Stimulated activated CD4-positive, alpha-beta T cell treated with anti-CD3 and anti-CD28 coated beads, Interleukin-4, amount 100 ng/mL, for 24 hours (primary cell): ENCODE data around the gene GATAD2A.

ENCODE experiments used
- DNase-seq: peaks from one replicate; pipeline ENCODE4 v3.0.0-alpha.2; 2020

The GATAD2A gene

GRCh38 chr19:19491321-19492025 is 86.0 kb downstream of the GATAD2A start:
- DNase-seq = no peak

DNA sequence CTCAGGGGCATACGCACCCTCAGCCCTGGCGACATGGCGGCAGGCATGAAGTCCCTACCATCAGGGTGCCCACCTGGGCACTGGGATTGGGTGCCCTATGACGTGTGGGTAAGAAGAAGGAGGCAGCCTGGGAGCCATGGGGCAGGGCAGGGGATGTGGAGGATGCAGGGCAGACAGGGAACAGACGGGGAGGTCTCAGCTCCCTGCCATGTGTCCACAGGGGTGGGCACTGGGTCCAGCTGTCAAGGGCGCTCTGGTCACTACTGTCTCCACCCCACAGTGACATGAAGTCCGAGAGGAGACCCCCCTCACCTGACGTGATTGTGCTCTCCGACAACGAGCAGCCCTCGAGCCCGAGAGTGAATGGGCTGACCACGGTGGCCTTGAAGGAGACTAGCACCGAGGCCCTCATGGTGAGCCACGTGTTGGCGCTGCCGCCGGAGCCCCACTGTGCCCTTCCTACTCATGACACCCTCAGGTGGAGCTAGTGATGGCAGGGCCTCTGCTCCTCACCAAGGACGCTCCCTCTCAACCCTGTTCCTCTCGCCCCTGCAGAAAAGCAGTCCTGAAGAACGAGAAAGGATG is 86.6 kb downstream of the GATAD2A start:
- no peak for DNase-seq

GRCh38 chr19:19493841-19494546 is 88.5 kb downstream of the GATAD2A start:
- no peak for DNase-seq

DNA sequence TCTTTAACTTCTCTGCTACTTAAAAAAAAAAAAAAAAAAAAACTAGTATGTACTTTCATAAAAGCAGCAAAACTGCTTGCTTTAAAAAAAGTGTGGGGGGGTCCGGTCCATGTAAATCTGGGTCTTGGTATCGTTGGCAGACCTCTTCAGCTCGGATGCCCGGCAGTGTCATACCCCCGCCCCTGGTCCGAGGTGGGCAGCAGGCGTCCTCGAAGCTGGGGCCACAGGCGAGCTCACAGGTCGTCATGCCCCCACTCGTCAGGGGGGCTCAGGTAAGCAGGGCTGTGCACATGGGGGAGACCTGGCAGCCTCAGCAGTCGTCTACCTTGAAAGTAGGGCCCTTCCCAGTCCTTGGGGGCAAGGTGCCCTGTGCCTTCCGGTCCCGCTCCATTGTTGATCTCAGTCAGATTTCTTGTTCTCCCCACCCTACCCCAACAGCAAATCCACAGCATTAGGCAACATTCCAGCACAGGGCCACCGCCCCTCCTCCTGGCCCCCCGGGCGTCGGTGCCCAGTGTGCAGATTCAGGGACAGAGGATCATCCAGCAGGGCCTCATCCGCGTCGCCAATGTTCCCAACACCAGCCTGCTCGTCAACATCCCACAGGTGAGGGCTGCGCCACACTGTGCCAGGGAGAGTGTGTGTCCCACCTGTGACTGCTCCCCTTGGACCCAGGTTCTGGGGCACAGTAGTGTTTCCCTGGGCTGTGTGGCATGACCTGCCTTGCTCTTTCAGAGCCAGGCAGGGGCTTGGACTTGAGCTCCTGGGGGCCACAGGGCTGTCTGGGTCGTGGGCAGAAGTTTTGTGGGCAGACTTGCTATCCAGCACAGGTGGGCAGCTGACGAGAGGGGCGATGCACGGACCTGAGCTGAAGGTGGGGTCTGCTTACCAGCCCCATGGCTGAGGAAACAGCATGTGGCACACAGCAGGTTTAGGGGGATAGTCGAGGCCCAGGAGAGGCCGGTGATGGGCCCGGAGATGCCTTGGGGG is 90.4 kb downstream of the GATAD2A start:
- DNase-seq = no peak

GRCh38 chr19:19498255-19498991 is 92.9 kb downstream of the GATAD2A start:
- DNase-seq = no peak

- DNase-seq = no peak
Measured at GRCh38 chr19:19499272-19499995, 94.0 kb downstream of the GATAD2A start.

DNA sequence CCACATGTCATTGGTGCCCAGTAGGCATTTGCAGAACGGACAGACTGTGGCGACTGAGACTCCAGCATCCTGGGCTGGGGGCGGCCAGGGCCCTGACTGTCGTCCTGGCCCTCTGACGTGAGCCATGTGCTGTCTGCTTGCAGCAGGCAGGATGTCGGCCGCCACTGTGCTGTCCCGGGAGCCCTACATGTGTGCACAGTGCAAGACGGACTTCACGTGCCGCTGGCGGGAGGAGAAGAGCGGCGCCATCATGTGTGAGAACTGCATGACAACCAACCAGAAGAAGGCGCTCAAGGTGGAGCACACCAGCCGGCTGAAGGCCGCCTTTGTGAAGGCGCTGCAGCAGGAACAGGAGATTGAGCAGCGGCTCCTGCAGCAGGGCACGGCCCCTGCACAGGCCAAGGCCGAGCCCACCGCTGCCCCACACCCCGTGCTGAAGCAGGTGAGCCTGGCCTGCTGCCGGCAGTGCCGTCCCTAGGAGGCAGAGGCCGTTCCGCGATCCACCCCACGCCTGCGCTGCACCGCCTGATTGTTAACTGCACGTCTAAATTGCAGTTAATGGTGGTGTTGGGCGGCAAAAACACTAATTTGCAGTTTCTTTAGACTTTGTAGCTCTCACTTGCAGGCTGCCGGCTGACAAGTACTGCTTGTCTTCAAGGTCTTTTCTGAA is 95.6 kb downstream of the GATAD2A start:
- DNase-seq = no peak

DNA sequence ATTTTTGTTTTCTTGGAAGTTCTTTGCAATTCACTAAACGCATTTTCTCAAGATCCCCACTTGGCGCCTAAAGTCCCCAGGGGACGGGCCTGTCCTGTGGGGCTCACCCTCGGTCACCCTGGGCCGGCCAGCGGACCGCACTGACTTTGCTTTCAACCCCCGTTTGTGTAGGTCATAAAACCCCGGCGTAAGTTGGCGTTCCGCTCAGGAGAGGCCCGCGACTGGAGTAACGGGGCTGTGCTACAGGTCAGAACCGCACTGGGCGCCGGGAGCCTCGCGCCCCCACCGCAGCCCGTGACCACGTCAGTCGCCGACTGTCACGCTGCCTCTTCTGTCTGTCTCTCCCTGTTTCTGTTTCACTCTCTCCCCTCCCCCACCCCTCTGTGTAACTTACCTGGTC is 96.3 kb downstream of the GATAD2A start:
- no peak for DNase-seq

- DNase-seq = no peak
Measured at GRCh38 chr19:19502281-19502680, 96.8 kb downstream of the GATAD2A start.

- no peak for DNase-seq
Measured at GRCh38 chr19:19502808-19503602, 97.5 kb downstream of the GATAD2A start.

GRCh38 chr19:19504754-19505668 is 99.5 kb downstream of the GATAD2A start:
- no peak for DNase-seq

- DNase-seq = no peak
Measured at GRCh38 chr19:19505669-19506326, 100.3 kb downstream of the GATAD2A start.

DNA sequence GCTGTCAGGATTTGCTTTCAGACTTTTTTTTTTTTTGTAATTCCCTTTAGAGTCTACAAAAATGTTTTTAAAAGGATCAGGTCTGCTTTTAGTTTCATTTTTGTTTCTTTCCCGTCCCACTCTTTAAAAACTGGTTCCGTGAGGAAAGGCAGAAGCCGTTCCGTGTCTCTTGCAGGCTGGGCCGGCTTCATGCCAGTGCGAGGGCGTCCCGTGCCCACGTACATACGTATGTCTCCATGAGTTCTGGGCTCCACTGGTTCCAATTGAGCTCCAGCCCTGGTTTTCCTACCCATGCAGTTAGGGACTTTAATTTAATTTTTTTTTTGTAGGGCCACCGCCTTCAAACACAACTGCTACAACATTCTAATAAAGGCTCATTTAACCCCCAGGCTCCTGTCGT is 101.1 kb downstream of the GATAD2A start:
- no peak for DNase-seq

- DNase-seq = no peak
Measured at GRCh38 chr19:19507354-19507753, 101.9 kb downstream of the GATAD2A start.

- no peak for DNase-seq
Measured at GRCh38 chr19:19508217-19508616, 102.7 kb downstream of the GATAD2A start.

DNA sequence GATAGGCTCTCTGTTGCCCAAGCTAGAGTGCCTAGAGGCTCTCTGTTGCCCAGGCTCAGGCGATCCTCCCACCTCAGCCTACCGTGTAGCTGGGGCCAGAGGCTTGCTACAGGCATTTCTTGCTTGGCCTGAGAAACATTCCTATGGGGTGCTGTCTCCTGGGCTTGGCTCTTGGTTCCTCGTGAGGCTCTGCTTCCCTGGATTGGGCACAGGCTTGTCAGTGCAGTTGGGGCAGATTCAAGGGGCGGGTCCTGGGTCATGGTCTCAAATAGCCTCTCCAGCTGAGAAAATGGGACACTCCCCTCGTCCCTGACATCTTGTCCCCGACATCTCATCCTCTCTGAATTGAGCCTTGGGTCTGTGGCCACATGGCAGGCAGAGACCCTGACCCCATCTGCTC is 105.0 kb downstream of the GATAD2A start:
- no peak for DNase-seq

- DNase-seq = no peak
Measured at GRCh38 chr19:19513682-19514081, 108.2 kb downstream of the GATAD2A start.

GRCh38 chr19:19514215-19514657 is 108.8 kb downstream of the GATAD2A start:
- no peak for DNase-seq
